Astrocyte of the cerebellum (primary cell): Measurements from ENCODE around the gene CDK5R2.

Experiments used
- DNase-seq: peaks from one replicate; pipeline ENCODE4 v3.0.0-alpha.2; 2011; ENCODE audit warnings: low read depth
- H3K4me3 ChIP-seq: 2 replicates; pipeline ENCODE4 v1.5.1; 2011; ENCODE audit warnings: mild to moderate bottlenecking, low read depth, low read length, moderate library complexity
- in situ Hi-C: cut with HindIII; loops from 2 replicates; pipeline ENCODE4 v1.10.0; 2017; ENCODE audit warnings: low sequenced_read_pairs
- TF ChIP-seq, protein P1 (sequence below): IDR thresholded peaks from 2 replicates; pipeline ENCODE4 v1.5.1; 2012; ENCODE audit warnings: low read length, low read depth, moderate library complexity, mild to moderate bottlenecking; ENCODE audit errors: missing control alignments

Gene CDK5R2

DNA sequence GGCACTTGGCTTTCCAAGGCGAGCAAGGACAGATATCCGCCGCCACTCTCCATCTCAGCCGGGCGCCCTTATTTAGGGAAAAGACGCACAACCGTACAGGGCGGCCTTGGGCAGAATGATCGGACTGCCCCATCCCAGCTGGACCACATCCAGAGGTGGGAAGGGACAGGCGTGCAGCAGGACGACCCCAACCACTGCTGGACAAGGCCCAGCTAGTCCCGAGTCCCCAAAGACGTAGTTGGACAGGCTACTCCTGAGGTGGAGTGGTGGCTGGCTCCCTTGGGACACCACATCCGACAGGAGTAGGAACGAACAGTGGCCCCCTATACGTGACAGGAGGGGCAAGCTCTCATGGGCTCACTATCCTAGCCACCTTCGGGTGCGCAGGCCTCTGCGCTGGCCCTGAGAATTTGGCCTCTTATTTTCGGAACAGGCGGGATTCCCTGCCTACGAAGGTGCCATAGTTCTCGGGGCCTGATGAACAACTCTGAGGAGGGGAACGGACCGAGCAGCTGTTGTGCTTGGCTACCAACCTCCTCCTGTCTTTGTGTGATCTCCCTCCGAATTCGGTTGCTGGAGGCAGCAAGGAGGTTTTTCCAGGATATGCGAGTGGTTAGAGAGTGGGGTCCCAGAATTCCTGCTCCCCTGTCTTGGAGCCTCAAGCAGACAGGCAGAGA lies 23.3 kb downstream of the CDK5R2 start:
- TF ChIP-seq, protein P1, sequence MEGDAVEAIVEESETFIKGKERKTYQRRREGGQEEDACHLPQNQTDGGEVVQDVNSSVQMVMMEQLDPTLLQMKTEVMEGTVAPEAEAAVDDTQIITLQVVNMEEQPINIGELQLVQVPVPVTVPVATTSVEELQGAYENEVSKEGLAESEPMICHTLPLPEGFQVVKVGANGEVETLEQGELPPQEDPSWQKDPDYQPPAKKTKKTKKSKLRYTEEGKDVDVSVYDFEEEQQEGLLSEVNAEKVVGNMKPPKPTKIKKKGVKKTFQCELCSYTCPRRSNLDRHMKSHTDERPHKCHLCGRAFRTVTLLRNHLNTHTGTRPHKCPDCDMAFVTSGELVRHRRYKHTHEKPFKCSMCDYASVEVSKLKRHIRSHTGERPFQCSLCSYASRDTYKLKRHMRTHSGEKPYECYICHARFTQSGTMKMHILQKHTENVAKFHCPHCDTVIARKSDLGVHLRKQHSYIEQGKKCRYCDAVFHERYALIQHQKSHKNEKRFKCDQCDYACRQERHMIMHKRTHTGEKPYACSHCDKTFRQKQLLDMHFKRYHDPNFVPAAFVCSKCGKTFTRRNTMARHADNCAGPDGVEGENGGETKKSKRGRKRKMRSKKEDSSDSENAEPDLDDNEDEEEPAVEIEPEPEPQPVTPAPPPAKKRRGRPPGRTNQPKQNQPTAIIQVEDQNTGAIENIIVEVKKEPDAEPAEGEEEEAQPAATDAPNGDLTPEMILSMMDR = no peak
- DNase-seq = no peak

DNA sequence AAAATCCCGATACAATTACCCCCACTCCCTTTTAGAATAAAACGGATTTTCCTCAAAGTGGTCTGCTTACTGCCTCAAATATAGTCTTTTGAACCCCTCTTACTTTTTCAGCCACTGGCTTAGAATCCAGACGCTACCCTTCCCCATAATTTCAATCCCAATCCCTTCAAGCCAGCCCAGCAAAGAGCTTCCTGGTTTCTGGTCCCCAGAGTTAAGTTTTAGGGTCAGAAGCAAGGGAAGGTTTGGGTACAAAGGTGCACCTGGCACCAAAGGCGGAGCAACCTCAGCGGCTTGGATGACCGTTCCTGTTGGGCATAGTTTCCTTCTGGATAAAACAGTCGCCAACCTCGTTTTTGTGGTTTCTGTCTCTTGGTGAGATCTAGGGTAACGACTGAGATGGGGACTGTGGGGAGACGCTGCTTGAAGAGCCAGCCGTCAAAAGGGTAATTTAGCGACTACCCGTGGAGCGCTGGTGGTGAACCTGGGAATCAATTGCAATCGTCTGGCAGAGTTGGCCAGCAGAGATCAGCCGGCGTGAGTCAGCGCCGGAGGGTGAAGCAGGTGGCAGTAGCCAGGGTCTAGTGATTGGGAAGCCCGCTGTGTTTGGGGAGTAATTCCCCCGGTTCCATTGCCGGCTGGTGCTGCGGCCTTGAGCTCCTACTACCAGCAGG lies 23.9 kb downstream of the CDK5R2 start:
- DNase-seq = no peak

More for the DNA sequence above, 23.3 kb downstream of the CDK5R2 start:
- in situ Hi-C loops = no loop called here
- no peak overlapping the region for H3K4me3 ChIP-seq

DNA sequence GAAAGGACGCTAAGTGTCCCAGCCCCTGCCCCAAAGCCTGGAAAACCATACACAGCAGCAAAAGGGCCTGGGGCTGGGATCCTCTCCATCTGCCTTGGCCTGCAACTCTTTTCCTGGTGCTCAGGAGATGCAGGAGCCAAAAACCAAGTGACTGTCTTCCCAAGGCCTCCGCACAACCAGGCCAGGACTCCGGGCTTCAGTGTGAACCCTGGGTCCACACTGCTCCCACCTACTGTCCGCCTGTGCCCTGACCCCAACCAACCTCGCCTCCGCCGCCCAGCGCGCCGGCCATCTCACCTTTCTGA lies 24.4 kb downstream of the CDK5R2 start:
- TF ChIP-seq, protein P1 = no peak
- no peak overlapping the region for H3K4me3 ChIP-seq
- in situ Hi-C loops = no loop called here
- DNase-seq = no peak

More for the DNA sequence above, 23.9 kb downstream of the CDK5R2 start:
- in situ Hi-C loops = no loop called here
- no peak overlapping the region for H3K4me3 ChIP-seq
- TF ChIP-seq, protein P1 = no peak

DNA sequence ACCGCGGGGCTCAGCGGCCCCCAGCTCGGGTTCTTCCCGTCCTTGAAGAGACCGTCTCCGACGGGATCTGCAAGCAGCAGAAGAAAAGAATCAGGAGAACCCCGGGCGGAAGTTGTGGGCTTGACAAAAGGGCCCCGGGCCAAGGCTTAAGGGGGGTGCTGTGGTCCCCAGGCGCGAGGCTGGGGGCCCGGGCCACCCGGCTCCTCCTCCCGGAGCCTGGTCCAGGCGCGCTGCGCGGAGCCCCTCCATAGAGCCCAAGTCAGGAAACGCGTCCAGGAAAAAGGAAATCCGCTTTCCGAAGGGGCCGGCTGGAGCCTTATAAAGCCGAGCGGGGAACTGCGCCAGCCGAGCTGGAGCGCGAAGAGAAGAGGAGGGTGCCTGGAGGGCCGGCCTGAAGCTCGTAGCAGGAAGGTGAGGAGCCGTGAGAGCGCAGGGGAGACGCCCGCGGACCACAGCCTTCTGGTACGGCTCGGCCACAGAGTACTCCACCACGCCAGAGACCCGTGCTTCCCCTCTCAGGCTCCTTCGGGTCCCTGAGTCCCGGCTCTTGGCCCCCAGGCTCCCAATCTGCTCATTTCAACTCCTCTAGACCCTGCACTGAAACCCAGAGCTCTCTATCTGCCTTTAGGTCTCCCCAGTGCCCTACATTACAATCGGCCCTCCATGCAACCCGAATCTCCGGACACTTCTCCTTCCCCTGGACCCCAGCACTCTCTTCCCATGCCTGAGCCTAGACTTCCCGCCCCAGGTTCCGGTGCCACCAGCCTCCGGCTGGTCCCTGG lies 25.0 kb downstream of the CDK5R2 start:
- in situ Hi-C loops = no loop called here
- TF ChIP-seq, protein P1 = no peak

DNA sequence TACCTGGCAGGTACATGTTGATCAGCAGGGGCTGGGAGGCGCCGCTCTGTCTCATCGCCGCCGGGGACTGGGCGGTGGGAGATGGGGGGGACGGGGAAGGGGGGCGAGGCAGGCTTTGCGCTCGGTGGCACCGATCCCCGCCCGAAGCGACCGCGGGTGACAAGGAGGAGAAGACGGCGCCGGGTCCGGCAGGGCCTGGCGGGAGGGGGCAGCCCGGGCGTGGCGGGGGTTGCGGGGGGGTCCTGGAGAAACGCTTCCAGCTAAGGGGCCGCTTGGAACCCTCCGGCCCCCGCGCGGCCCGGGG lies 25.5 kb downstream of the CDK5R2 start, which contains the start of gene FEV:
Gene FEV, minus strand, starts transcription at position 164 of the 304 bp plus-strand sequence. Its CDS starts 109 bp downstream, at position 55.
- TF ChIP-seq, protein P1 = no peak
- in situ Hi-C loops = no loop called here
- DNase-seq = no peak
- no peak within 1 kb of the TSS for H3K4me3 ChIP-seq

More for the DNA sequence above, 25.0 kb downstream of the CDK5R2 start:
- H3K4me3 ChIP-seq = no peak overlapping the region
- DNase-seq = no peak

DNA sequence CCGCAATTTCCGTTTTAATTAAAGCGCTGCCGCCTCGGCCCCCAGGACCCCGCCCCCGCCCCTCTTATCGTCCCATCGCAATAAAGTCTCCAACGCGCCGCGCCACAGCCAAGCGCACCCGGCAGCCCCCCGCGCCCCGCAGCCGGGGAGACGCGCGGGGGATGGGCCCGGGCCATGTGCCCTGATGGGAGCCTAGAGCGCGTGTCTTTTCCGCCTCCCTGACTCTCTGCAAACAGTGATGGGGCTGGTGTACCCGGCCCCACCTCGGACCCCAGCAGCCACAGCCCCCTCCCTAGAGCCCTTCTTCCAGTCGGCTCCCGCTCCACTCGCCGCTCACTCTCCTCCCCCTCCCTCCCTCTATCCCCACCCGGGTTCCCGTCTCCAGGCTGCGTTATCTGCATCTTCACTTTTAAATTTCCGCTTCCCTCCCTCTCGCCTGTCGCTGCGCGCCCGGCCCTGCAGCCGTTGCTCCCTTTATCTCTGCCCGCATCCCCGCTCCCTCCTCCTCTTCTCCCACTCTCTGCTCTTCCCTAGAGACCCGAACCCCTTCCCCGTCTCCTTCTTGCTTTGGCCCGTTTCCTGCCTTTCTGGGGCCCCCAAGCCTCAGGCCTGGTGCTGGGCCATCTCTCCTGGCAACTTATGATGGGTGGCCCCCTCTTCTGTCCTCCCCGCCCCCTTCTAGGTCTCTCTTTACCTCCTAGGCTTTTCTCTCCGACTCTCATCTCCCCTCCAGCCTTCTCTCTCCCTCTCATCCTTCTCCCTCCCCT lies 26.0 kb downstream of the CDK5R2 start:
- TF ChIP-seq, protein P1 = no peak
- H3K4me3 ChIP-seq = no peak overlapping the region
- DNase-seq = no peak
- in situ Hi-C loops = no loop called here
